Bone marrow (tissue), 2 donors: ENCODE results near the gene HOXB7.

ENCODE experiments used
- DNase-seq, 2 donors: peaks; one replicate each; lab custom pipeline; 2025; lab: John Stamatoyannopoulos, UW

Gene HOXB7

GRCh38 chr17:48609033-48609432 is 1.8 kb downstream of the HOXB7 start:
- DNase-seq: no peak

- DNase-seq: no peak
Observed at GRCh38 chr17:48608494-48608834, 2.4 kb downstream of the HOXB7 start.

- DNase-seq: no peak
Observed at GRCh38 chr17:48606892-48607614, 3.8 kb downstream of the HOXB7 start.

GRCh38 chr17:48605991-48606891 is 4.6 kb downstream of the HOXB7 start:
- no peak for DNase-seq

- no peak for DNase-seq
Observed at GRCh38 chr17:48605409-48605919, 5.4 kb downstream of the HOXB7 start.

- DNase-seq: no peak
Observed at GRCh38 chr17:48604770-48605329, 6.0 kb downstream of the HOXB7 start, which contains the start of gene HOXB6. HOXB6 (minus strand) TSS chr17:48604986; CDS start chr17:48598150, 6,836 bp downstream.

GRCh38 chr17:48603959-48604769 is 6.7 kb downstream of the HOXB7 start:
- no peak for DNase-seq

GRCh38 chr17:48601539-48602425 is 9.0 kb downstream of the HOXB7 start:
- DNase-seq: no peak

GRCh38 chr17:48601207-48601538 is 9.6 kb downstream of the HOXB7 start:
- no peak for DNase-seq

GRCh38 chr17:48600244-48601098 is 10.3 kb downstream of the HOXB7 start:
- no peak for DNase-seq

GRCh38 chr17:48599354-48599753 is 11.5 kb downstream of the HOXB7 start:
- no peak for DNase-seq

GRCh38 chr17:48598736-48599135 is 12.1 kb downstream of the HOXB7 start:
- DNase-seq: no peak

- peak in 1 of 2 donors; percentile 86 for DNase-seq
Observed at GRCh38 chr17:48597778-48598631, 12.8 kb downstream of the HOXB7 start.

GRCh38 chr17:48597528-48597777 is 13.4 kb downstream of the HOXB7 start:
- DNase-seq: peak in 1 of 2 donors; percentile 79

GRCh38 chr17:48596735-48597527 is 13.9 kb downstream of the HOXB7 start:
- no peak for DNase-seq

GRCh38 chr17:48596000-48596734 is 14.7 kb downstream of the HOXB7 start:
- DNase-seq: peak in 1 of 2 donors; percentile 56

- DNase-seq: no peak
Observed at GRCh38 chr17:48595278-48595999, 15.4 kb downstream of the HOXB7 start.
